Measurements from ENCODE around the gene RBL1. TPM values are rescaled to one million over a fixed set of nuclear protein-coding genes. Genes with fewer than 3 reads are reported as not detected.
A peak's percentile ranks its signal among the peaks of the same experiment; 100 is the strongest.
"Not testable (repeated sequence)": the region's sequence is repeated elsewhere in the genome, so short reads cannot be mapped to it uniquely, and the experiment has no call there.

The RBL1 gene
- total RNA-seq, 1 donor from 2014 or later, result 22.1 TPM

DNA sequence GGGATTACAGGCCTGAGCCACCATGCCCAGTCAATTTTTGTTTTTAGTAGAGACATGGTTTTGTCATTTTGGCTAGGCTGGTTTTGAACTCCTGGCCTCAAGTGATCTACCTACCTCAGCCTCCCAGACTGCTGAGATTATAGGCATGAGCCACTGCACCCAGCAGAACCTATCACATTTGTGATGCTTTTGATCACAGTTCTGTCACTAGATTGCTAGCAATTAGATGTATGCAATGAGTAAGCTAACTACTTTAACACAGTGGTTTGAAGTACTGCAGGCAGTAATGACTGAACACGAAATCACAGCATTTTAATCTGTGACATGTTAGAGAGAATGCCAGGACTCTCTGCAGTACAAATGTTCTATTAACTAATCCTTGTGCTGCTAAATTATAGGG lies 124.7 kb downstream of the RBL1 start:
- peaks cover 11% of the 10 kb centered on the region for H3K4me1 ChIP-seq
- peaks cover 9% of the 10 kb centered on the region for H3F3A ChIP-seq (ENCODE audit: low read depth)
- no peak for DNase-seq (ENCODE audit: low spot score)
- H3K27ac ChIP-seq, result no peak overlapping the region
- H2AFZ ChIP-seq (replicated peaks), result no peak overlapping the region
- no peaks in the 10 kb centered on the region for H3K27me3 ChIP-seq
- no peak overlapping the region for H3K4me2 ChIP-seq
- no peaks in the 10 kb centered on the region for H3K27me3 Mint-ChIP-seq (ENCODE audit: insufficient read depth, low read depth)
- no peak for TF ChIP-seq EZH2phosphoT487 (IDR thresholded peaks at IDR 0.05)
- no peak for TF ChIP-seq EZH2 (IDR thresholded peaks at IDR 0.05)
- H3K36me3 ChIP-seq, result no peaks in the 10 kb centered on the region
- no peaks in the 10 kb centered on the region for H3K79me2 ChIP-seq (ENCODE audit: low read depth)
- H3K4me3 ChIP-seq, result no peak overlapping the region
- H3K27ac Mint-ChIP-seq, result no peak overlapping the region
- no peak overlapping the region for H3K9ac ChIP-seq
- no peaks in the 10 kb centered on the region for H3K9me3 ChIP-seq (ENCODE audit: low read depth)
- H3K4me3 Mint-ChIP-seq, result no peak overlapping the region
- no peaks in the 10 kb centered on the region for H3K9me3 Mint-ChIP-seq
- no peaks in the 10 kb centered on the region for H3K36me3 Mint-ChIP-seq
- H4K20me1 ChIP-seq (ENCODE audit: low read depth), result no peaks in the 10 kb centered on the region
- peaks cover 15% of the 10 kb centered on the region for H3K4me1 Mint-ChIP-seq

DNA sequence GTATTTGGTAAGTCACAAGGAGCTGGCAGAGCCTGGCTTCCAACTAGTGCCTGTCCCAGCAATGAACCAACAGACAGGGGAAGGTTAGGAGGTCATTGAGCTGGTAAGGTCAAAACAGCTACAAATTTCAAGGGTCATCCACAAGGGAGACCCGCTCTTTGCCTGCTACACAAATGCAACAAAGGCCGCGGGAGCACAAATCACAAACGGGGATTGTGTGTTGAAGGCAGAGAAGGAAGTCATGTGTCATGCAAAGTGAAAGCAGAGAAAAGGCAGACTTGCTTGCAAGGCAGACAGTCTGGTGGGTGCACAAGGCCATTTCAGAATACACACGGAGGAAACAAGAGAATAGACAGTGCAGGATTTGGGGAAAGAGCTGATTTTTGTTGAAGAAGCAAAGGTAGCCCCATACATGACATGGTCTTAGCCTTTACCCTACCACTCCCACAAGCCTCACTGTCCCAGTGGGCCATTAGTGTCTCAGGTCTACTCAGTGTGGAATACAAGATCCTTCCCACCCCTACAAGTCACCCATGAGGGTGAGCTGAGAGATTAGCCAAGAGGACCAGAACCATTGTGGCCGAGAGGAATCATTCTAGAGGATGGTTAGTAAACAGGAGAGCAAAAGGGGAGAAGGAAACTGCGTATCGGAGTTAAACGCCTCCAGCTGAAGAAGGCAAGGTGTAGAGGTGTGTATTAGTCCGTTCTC lies 126.2 kb downstream of the RBL1 start:
- no peak overlapping the region for H3K4me3 ChIP-seq
- no peaks in the 10 kb centered on the region for H3K36me3 ChIP-seq
- Mint-ChIP-seq H3K27ac (no peak overlapping the region), H3K36me3 (no peaks in the 10 kb centered on the region), H3K9me3 (no peaks in the 10 kb centered on the region), H3K4me1 (peaks cover 10% of the 10 kb centered on the region), H3K27me3 (ENCODE audit: insufficient read depth, low read depth) (no peaks in the 10 kb centered on the region), H3K4me3 (no peak overlapping the region)
- H4K20me1 ChIP-seq (ENCODE audit: low read depth), result no peaks in the 10 kb centered on the region
- peaks cover 7% of the 10 kb centered on the region for H3K4me1 ChIP-seq
- TF ChIP-seq EZH2phosphoT487 (IDR thresholded peaks at IDR 0.05), result no peak
- TF ChIP-seq, protein P1, sequence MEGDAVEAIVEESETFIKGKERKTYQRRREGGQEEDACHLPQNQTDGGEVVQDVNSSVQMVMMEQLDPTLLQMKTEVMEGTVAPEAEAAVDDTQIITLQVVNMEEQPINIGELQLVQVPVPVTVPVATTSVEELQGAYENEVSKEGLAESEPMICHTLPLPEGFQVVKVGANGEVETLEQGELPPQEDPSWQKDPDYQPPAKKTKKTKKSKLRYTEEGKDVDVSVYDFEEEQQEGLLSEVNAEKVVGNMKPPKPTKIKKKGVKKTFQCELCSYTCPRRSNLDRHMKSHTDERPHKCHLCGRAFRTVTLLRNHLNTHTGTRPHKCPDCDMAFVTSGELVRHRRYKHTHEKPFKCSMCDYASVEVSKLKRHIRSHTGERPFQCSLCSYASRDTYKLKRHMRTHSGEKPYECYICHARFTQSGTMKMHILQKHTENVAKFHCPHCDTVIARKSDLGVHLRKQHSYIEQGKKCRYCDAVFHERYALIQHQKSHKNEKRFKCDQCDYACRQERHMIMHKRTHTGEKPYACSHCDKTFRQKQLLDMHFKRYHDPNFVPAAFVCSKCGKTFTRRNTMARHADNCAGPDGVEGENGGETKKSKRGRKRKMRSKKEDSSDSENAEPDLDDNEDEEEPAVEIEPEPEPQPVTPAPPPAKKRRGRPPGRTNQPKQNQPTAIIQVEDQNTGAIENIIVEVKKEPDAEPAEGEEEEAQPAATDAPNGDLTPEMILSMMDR (IDR thresholded peaks at IDR 0.05), result no peak
- no peak overlapping the region for H3K4me2 ChIP-seq
- H3K9ac ChIP-seq, result no peak overlapping the region
- H3K27ac ChIP-seq, result no peak overlapping the region
- H2AFZ ChIP-seq (replicated peaks), result no peak overlapping the region
- H3K79me2 ChIP-seq (ENCODE audit: low read depth), result no peaks in the 10 kb centered on the region
- peaks cover 9% of the 10 kb centered on the region for H3F3A ChIP-seq (ENCODE audit: low read depth)
- no peaks in the 10 kb centered on the region for H3K9me3 ChIP-seq (ENCODE audit: low read depth)
- no peak for DNase-seq (ENCODE audit: low spot score)
- no peaks in the 10 kb centered on the region for H3K27me3 ChIP-seq

DNA sequence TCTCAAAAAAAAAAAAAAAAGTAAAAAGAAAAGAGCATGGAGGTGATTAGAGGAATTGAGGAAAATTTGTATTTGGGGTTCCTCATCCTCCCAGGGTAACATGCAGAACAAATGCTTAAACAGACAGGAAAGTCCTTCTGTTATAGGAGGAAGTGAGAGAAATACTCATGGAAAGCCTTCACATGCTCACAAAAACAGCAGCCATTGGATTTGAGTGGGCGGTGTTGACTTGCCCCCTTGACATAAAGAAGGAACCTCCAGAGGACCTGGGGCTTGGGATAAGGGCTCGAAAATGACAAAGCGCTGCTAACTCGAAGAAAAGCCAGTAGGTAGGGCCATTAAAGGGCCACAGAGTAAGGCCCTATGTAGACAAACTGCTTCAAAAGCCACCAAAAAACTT lies 126.7 kb downstream of the RBL1 start:
- Mint-ChIP-seq H3K9me3 (no peaks in the 10 kb centered on the region), H3K27me3 (ENCODE audit: insufficient read depth, low read depth) (no peaks in the 10 kb centered on the region), H3K4me3 (no peak overlapping the region), H3K4me1 (peaks cover 10% of the 10 kb centered on the region), H3K36me3 (no peaks in the 10 kb centered on the region), H3K27ac (no peak overlapping the region)
- Histone ChIP-seq H3K36me3 (no peaks in the 10 kb centered on the region), H3K4me1 (peaks cover 7% of the 10 kb centered on the region), H3K27ac (no peak overlapping the region), H3F3A (ENCODE audit: low read depth) (peaks cover 9% of the 10 kb centered on the region), H3K9ac (no peak overlapping the region), H3K4me3 (no peak overlapping the region), H3K27me3 (no peaks in the 10 kb centered on the region), H3K4me2 (no peak overlapping the region), H3K9me3 (ENCODE audit: low read depth) (no peaks in the 10 kb centered on the region), H4K20me1 (ENCODE audit: low read depth) (no peaks in the 10 kb centered on the region), H3K79me2 (ENCODE audit: low read depth) (no peaks in the 10 kb centered on the region), H2AFZ (replicated peaks) (no peak overlapping the region)
- no peak for DNase-seq (ENCODE audit: low spot score)
- TF ChIP-seq, protein P1 (IDR thresholded peaks at IDR 0.05), result no peak
- TF ChIP-seq EZH2phosphoT487 (IDR thresholded peaks at IDR 0.05) (no peak), EZH2 (IDR thresholded peaks at IDR 0.05) (no peak)

DNA sequence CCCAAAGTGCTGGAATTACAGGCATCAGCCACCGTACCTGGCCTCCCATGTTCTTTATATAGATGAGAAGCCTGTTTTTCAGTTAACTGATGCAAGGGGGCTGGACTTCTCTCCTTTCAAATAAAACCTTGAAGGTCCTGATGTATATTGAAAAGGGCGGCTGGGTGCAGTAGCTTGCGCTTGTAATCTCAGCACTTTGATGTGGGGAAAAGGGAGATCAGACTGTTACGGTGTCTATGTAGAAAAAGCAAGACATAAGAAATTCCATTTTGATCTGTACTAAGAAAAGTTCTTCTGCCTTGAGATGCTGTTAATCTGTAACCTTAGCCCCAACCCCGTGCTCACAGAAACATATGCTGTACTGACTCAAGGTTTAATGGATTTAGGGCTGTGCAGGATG lies 128.2 kb downstream of the RBL1 start:
- no peak overlapping the region for H3K27ac Mint-ChIP-seq
- Histone ChIP-seq H3K79me2 (ENCODE audit: low read depth) (no peaks in the 10 kb centered on the region), H3K36me3 (no peaks in the 10 kb centered on the region), H4K20me1 (ENCODE audit: low read depth) (no peaks in the 10 kb centered on the region), H3K4me1 (peaks cover 7% of the 10 kb centered on the region), H3K27ac (no peak overlapping the region), H3K4me2 (peak overlapping the region; percentile 18), H3K9ac (no peak overlapping the region), H3K9me3 (ENCODE audit: low read depth) (no peaks in the 10 kb centered on the region), H3F3A (ENCODE audit: low read depth) (peaks cover 9% of the 10 kb centered on the region), H2AFZ (replicated peaks) (no peak overlapping the region), H3K4me3 (no peak overlapping the region), H3K27me3 (no peaks in the 10 kb centered on the region)
- H3K4me3 Mint-ChIP-seq, result no peak overlapping the region
- TF ChIP-seq, protein P1 (IDR thresholded peaks at IDR 0.05), result no peak
- TF ChIP-seq EZH2 (IDR thresholded peaks at IDR 0.05) (no peak), EZH2phosphoT487 (IDR thresholded peaks at IDR 0.05) (no peak)
- peaks cover 10% of the 10 kb centered on the region for H3K4me1 Mint-ChIP-seq
- H3K36me3 Mint-ChIP-seq, result no peaks in the 10 kb centered on the region
- H3K9me3 Mint-ChIP-seq, result peaks cover 4% of the 10 kb centered on the region
- no peak for DNase-seq (ENCODE audit: low spot score)
- H3K27me3 Mint-ChIP-seq (ENCODE audit: insufficient read depth, low read depth), result no peaks in the 10 kb centered on the region

DNA sequence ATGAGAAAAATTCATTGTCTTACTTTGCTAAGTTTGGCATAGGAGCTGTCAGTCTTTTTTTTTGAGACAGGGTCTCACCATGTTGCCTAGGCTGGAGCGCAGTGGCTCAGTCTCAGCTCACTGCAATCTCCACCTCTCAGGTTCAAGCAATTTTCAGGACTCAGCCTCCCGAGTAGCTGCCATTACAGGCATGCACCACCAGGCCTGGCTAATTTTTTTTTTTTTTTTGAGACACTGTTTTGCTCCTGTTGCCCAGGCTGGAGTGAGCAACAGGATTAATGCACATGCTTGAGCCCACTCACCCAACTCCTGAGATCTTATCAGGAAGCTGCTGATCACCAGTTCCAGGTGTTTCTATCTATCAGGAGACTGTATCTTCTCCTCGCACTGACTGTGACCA lies 128.8 kb downstream of the RBL1 start:
- H3K4me1 Mint-ChIP-seq, result peaks cover 10% of the 10 kb centered on the region
- H2AFZ ChIP-seq (replicated peaks); H3K79me2 ChIP-seq (ENCODE audit: low read depth); H3K4me2 ChIP-seq; H3K27ac Mint-ChIP-seq; H3K27me3 ChIP-seq; H4K20me1 ChIP-seq (ENCODE audit: low read depth); H3K27ac ChIP-seq; H3K36me3 Mint-ChIP-seq; H3K4me3 ChIP-seq; H3K9me3 Mint-ChIP-seq; H3K9me3 ChIP-seq (ENCODE audit: low read depth); H3K4me3 Mint-ChIP-seq; H3F3A ChIP-seq (ENCODE audit: low read depth); DNase-seq (ENCODE audit: low spot score); H3K27me3 Mint-ChIP-seq (ENCODE audit: insufficient read depth, low read depth); H3K9ac ChIP-seq; H3K36me3 ChIP-seq; H3K4me1 ChIP-seq: not testable (repeated sequence)
